22Rv1 (cell line): Measurements from ENCODE around the gene GALNTL6.

Experiments used
- ZFX ChIP-seq: fragments of 450-650 bp; IDR thresholded peaks from 2 replicates; pipeline ENCODE4 v1.6.1; 2017; ENCODE audit warnings: antibody characterized with exemption, borderline replicate concordance
- TF ChIP-seq, protein P1 (sequence below): fragments of 450-650 bp; IDR thresholded peaks from 2 replicates; pipeline ENCODE4 v1.5.1; 2017; ENCODE audit warnings: mild to moderate bottlenecking

DNA sequence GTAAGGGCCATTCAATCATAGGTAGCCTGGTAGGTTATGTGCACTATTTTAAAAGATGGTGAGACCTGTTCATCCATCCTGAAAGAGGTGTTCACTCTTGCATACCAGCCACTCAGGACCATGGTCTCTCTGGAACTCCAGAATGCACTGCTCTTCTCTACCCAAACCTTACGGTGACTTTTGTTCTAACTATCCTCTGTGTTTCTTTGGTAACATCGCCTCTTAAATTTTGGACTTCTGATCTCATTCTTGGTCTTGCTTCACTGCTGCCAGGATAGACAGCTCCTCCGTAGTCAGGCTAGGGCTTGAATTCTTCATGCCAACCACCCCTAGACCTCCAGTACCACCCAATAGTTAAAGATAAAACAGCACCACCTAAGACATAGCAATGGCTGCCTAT is 1009.1 kb downstream of the GALNTL6 start:
- TF ChIP-seq, protein P1, sequence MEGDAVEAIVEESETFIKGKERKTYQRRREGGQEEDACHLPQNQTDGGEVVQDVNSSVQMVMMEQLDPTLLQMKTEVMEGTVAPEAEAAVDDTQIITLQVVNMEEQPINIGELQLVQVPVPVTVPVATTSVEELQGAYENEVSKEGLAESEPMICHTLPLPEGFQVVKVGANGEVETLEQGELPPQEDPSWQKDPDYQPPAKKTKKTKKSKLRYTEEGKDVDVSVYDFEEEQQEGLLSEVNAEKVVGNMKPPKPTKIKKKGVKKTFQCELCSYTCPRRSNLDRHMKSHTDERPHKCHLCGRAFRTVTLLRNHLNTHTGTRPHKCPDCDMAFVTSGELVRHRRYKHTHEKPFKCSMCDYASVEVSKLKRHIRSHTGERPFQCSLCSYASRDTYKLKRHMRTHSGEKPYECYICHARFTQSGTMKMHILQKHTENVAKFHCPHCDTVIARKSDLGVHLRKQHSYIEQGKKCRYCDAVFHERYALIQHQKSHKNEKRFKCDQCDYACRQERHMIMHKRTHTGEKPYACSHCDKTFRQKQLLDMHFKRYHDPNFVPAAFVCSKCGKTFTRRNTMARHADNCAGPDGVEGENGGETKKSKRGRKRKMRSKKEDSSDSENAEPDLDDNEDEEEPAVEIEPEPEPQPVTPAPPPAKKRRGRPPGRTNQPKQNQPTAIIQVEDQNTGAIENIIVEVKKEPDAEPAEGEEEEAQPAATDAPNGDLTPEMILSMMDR = no peak
- no peak for TF ChIP-seq ZFX
